ENCODE measurements around the gene DIAPH2.

The DIAPH2 gene

GRCh38 chrX:97380200-97380599, 695.6 kb downstream of the DIAPH2 start:
- DNase-seq (ENCODE audit: insufficient read length, low spot score) (no peak), FAIRE-seq (no peak)
- no peak for TF ChIP-seq PAX5 (IDR thresholded peaks at IDR 0.05; ENCODE audit: insufficient read depth, low read length, severe bottlenecking)
- no peak for TF ChIP-seq POU2F2 (IDR thresholded peaks at IDR 0.05; ENCODE audit: low read depth, low read length)
- no peak for TF ChIP-seq TAF1 (IDR thresholded peaks at IDR 0.05; ENCODE audit: low read depth, low read length)
- TF ChIP-seq POLR2A (IDR thresholded peaks at IDR 0.05; ENCODE audit: low read depth, low read length) = no peak
- no peak for TF ChIP-seq SPI1 (IDR thresholded peaks at IDR 0.05; ENCODE audit: low read depth, low read length)
- no peak for TF ChIP-seq POLR2AphosphoS5 (IDR thresholded peaks at IDR 0.05; ENCODE audit: low read depth, low read length)

- no peak for FAIRE-seq
- no peak for DNase-seq (ENCODE audit: insufficient read length, low spot score)
- no peak for TF ChIP-seq SPI1 (IDR thresholded peaks at IDR 0.05; ENCODE audit: low read depth, low read length)
- TF ChIP-seq POU2F2 (IDR thresholded peaks at IDR 0.05; ENCODE audit: low read depth, low read length) = no peak
- no peak for TF ChIP-seq PAX5 (IDR thresholded peaks at IDR 0.05; ENCODE audit: insufficient read depth, low read length, severe bottlenecking)
- TF ChIP-seq TAF1 (IDR thresholded peaks at IDR 0.05; ENCODE audit: low read depth, low read length) = no peak
- no peak for TF ChIP-seq POLR2A (IDR thresholded peaks at IDR 0.05; ENCODE audit: low read depth, low read length)
- TF ChIP-seq POLR2AphosphoS5 (IDR thresholded peaks at IDR 0.05; ENCODE audit: low read depth, low read length) = no peak
Observed at GRCh38 chrX:97384685-97385084, 700.0 kb downstream of the DIAPH2 start.

DNA sequence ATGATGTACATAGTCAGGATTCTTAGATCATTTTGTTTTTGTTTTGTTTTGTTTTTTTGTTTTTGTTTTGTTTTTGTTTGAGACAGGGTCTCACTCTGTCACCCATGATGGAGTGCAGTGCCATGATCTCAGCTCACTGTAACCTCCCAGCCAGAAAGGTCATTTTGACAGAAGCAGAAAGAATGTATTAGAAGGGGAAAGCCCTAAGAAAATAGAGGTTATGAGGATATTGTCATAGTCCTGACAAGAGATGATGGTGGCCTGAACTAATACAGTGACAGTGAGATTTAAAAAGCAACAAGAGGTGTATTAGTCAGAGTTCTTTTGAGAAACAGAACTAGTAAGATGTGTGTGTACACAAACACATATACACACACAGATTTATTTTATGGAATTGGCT, 702.4 kb downstream of the DIAPH2 start:
- DNase-seq (ENCODE audit: insufficient read length, low spot score) (no peak), FAIRE-seq (peak; percentile 47)
- TF ChIP-seq POLR2A (IDR thresholded peaks at IDR 0.05; ENCODE audit: low read depth, low read length) (no peak), TAF1 (IDR thresholded peaks at IDR 0.05; ENCODE audit: low read depth, low read length) (no peak), PAX5 (IDR thresholded peaks at IDR 0.05; ENCODE audit: insufficient read depth, low read length, severe bottlenecking) (no peak), POLR2AphosphoS5 (IDR thresholded peaks at IDR 0.05; ENCODE audit: low read depth, low read length) (no peak), SPI1 (IDR thresholded peaks at IDR 0.05; ENCODE audit: low read depth, low read length) (no peak), POU2F2 (IDR thresholded peaks at IDR 0.05; ENCODE audit: low read depth, low read length) (no peak)

- FAIRE-seq (peak; percentile 51), DNase-seq (ENCODE audit: insufficient read length, low spot score) (no peak)
- TF ChIP-seq TAF1 (IDR thresholded peaks at IDR 0.05; ENCODE audit: low read depth, low read length) (no peak), POLR2A (IDR thresholded peaks at IDR 0.05; ENCODE audit: low read depth, low read length) (no peak), PAX5 (IDR thresholded peaks at IDR 0.05; ENCODE audit: insufficient read depth, low read length, severe bottlenecking) (no peak), POU2F2 (IDR thresholded peaks at IDR 0.05; ENCODE audit: low read depth, low read length) (no peak), POLR2AphosphoS5 (IDR thresholded peaks at IDR 0.05; ENCODE audit: low read depth, low read length) (no peak), SPI1 (IDR thresholded peaks at IDR 0.05; ENCODE audit: low read depth, low read length) (no peak)
Observed at GRCh38 chrX:97389761-97390192, 705.1 kb downstream of the DIAPH2 start.

DNA sequence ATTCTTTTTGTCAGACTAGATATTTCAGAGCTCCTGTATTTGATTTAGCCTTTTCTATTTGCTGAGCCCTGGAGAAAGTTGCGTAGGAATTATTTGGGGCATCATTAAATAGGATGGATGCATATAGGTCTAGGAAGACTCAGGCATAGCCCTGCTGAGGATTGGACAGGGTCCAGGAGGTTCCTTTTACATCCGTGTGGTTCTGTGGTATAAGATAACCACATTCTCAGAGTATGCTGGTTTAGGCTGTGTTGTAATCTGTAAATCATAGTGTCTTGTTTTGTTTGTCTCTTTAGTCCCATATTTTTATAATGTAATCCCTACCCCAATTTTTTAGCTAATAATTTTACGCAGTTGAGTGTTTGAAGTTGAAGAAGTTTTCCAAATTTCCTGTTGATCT, 712.7 kb downstream of the DIAPH2 start:
- DNase-seq (ENCODE audit: insufficient read length, low spot score) (no peak), FAIRE-seq (no peak)
- no peak for TF ChIP-seq POLR2AphosphoS5 (IDR thresholded peaks at IDR 0.05; ENCODE audit: low read depth, low read length)
- TF ChIP-seq POLR2A (IDR thresholded peaks at IDR 0.05; ENCODE audit: low read depth, low read length) = no peak
- TF ChIP-seq POU2F2 (IDR thresholded peaks at IDR 0.05; ENCODE audit: low read depth, low read length) = no peak
- TF ChIP-seq SPI1 (IDR thresholded peaks at IDR 0.05; ENCODE audit: low read depth, low read length) = no peak
- no peak for TF ChIP-seq TAF1 (IDR thresholded peaks at IDR 0.05; ENCODE audit: low read depth, low read length)
- no peak for TF ChIP-seq PAX5 (IDR thresholded peaks at IDR 0.05; ENCODE audit: insufficient read depth, low read length, severe bottlenecking)

- DNase-seq (ENCODE audit: insufficient read length, low spot score) (no peak), FAIRE-seq (peak; percentile 98)
- no peak for TF ChIP-seq TAF1 (IDR thresholded peaks at IDR 0.05; ENCODE audit: low read depth, low read length)
- TF ChIP-seq POLR2A (IDR thresholded peaks at IDR 0.05; ENCODE audit: low read depth, low read length) = no peak
- no peak for TF ChIP-seq POU2F2 (IDR thresholded peaks at IDR 0.05; ENCODE audit: low read depth, low read length)
- TF ChIP-seq POLR2AphosphoS5 (IDR thresholded peaks at IDR 0.05; ENCODE audit: low read depth, low read length) = no peak
- no peak for TF ChIP-seq PAX5 (IDR thresholded peaks at IDR 0.05; ENCODE audit: insufficient read depth, low read length, severe bottlenecking)
- no peak for TF ChIP-seq SPI1 (IDR thresholded peaks at IDR 0.05; ENCODE audit: low read depth, low read length)
Observed at GRCh38 chrX:97398030-97398551, 713.4 kb downstream of the DIAPH2 start.

DNA sequence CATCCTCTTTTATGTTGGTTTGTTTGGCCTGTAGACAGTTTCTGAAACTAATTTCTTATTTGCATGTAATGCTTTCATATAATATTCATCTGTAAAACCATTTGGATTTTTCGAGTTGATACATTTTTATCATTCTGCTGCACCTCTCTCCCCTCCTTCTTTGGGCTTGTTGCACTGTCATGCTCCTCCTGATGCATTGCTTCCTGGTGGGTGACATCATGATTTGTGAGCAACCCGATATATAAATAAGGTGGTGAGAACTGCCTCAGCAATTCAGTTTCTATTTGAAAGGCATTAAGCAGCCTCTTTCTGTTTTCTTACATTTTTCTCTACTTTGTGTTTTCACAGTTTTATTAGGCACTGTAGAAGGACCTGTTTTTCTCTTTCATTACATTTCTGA, 714.8 kb downstream of the DIAPH2 start:
- FAIRE-seq = peak; percentile 72
- DNase-seq (ENCODE audit: insufficient read length, low spot score) = no peak
- TF ChIP-seq SPI1 (IDR thresholded peaks at IDR 0.05; ENCODE audit: low read depth, low read length) (no peak), POLR2A (IDR thresholded peaks at IDR 0.05; ENCODE audit: low read depth, low read length) (no peak), POLR2AphosphoS5 (IDR thresholded peaks at IDR 0.05; ENCODE audit: low read depth, low read length) (no peak)

GRCh38 chrX:97400492-97400891, 715.9 kb downstream of the DIAPH2 start:
- DNase-seq (ENCODE audit: insufficient read length, low spot score) = no peak
- TF ChIP-seq POLR2A (IDR thresholded peaks at IDR 0.05; ENCODE audit: low read depth, low read length) = no peak

GRCh38 chrX:97401154-97401553, 716.5 kb downstream of the DIAPH2 start:
- FAIRE-seq (peak; percentile 54), DNase-seq (ENCODE audit: insufficient read length, low spot score) (no peak)
- TF ChIP-seq POU2F2 (IDR thresholded peaks at IDR 0.05; ENCODE audit: low read depth, low read length) = no peak
- no peak for TF ChIP-seq SPI1 (IDR thresholded peaks at IDR 0.05; ENCODE audit: low read depth, low read length)
- TF ChIP-seq PAX5 (IDR thresholded peaks at IDR 0.05; ENCODE audit: insufficient read depth, low read length, severe bottlenecking) = no peak
- TF ChIP-seq POLR2A (IDR thresholded peaks at IDR 0.05; ENCODE audit: low read depth, low read length) = no peak
- TF ChIP-seq POLR2AphosphoS5 (IDR thresholded peaks at IDR 0.05; ENCODE audit: low read depth, low read length) = no peak
- no peak for TF ChIP-seq TAF1 (IDR thresholded peaks at IDR 0.05; ENCODE audit: low read depth, low read length)

More at GRCh38 chrX:97400492-97400891, 715.9 kb downstream of the DIAPH2 start:
- no peak for FAIRE-seq

DNA sequence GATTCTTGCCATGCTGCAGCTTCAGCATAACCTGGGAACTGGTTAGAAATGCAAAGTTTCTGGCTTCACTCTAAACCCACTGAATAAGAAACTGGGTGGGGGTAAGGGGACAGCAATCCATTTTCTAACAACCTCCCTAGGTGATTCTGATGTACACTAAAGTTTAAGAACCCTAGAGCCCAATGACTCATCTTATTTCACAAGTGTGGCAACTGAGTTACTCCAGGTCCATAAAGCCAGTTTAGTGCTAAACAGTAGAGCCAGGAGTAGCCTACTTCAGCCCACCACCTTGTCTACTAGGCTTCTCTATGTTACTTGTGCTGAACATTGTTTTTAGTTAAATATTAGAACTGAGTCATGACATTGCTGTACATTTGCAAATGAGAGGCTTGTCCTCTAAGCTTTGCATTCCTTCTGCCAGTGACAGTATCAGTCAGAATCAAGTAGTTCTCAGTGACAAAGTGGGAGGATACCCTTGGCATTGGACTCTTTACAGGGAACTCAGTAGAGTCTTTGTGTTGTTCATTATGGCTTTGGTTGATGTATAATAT, 717.0 kb downstream of the DIAPH2 start:
- DNase-seq (ENCODE audit: insufficient read length, low spot score) (no peak), FAIRE-seq (peak; percentile 85)
- no peak for TF ChIP-seq PAX5 (IDR thresholded peaks at IDR 0.05; ENCODE audit: insufficient read depth, low read length, severe bottlenecking)
- no peak for TF ChIP-seq POU2F2 (IDR thresholded peaks at IDR 0.05; ENCODE audit: low read depth, low read length)
- TF ChIP-seq POLR2AphosphoS5 (IDR thresholded peaks at IDR 0.05; ENCODE audit: low read depth, low read length) = no peak
- no peak for TF ChIP-seq SPI1 (IDR thresholded peaks at IDR 0.05; ENCODE audit: low read depth, low read length)
- no peak for TF ChIP-seq POLR2A (IDR thresholded peaks at IDR 0.05; ENCODE audit: low read depth, low read length)
- no peak for TF ChIP-seq TAF1 (IDR thresholded peaks at IDR 0.05; ENCODE audit: low read depth, low read length)

Measured in GM12891 (cell line).